Hepatocyte (in vitro differentiated cells): Measurements from ENCODE around the gene ARL10.

Source experiments
- CTCF ChIP-seq: fragments of 200-600 bp; sonication (generic); IDR thresholded peaks from 2 replicates; pipeline ENCODE4 v1.5.1; 2016; ENCODE audit warnings: antibody characterized with exemption, mild to moderate bottlenecking; ENCODE audit not compliant: poor library complexity
- EZH2 ChIP-seq: fragments of 200-600 bp; sonication (generic); IDR thresholded peaks from 2 replicates; pipeline ENCODE4 v1.6.1; 2016; ENCODE audit warnings: antibody characterized with exemption, mild to moderate bottlenecking, borderline replicate concordance
- EZH2phosphoT487 ChIP-seq: fragments of 200-600 bp; sonication (generic); IDR thresholded peaks from one replicate; pipeline ENCODE4 v1.6.1; 2018; ENCODE audit warnings: antibody characterized with exemption, mild to moderate bottlenecking, low read depth, moderate library complexity; ENCODE audit not compliant: unreplicated experiment, severe bottlenecking

GRCh38 chr5:176410486-176411180 is 45.3 kb downstream of the ARL10 start:
- TF ChIP-seq EZH2 = no peak
- no peak for TF ChIP-seq CTCF
- no peak for TF ChIP-seq EZH2phosphoT487
